Measurements from ENCODE around the gene GTF3C1. TPM values are rescaled to one million over a fixed set of nuclear protein-coding genes. Genes with fewer than 3 reads are reported as not detected.

The GTF3C1 gene
- total and polyA plus RNA-seq, 8 donors = 61.5 to 111 (median 97.7) TPM

- no peak overlapping the region for H3K4me3 ChIP-seq
- no peaks in the 10 kb centered on the region for H3K4me1 ChIP-seq
- peaks cover 6 to 96% of the 10 kb centered on the region in 2 donors for H3K36me3 ChIP-seq
- no peak for ATAC-seq
- no peak for TF ChIP-seq CTCF (IDR thresholded peaks at IDR 0.05)
- intact Hi-C loops (cut with DNase I) = no loop called here
- DNase-seq = no peak
- H3K27me3 ChIP-seq = no peaks in the 10 kb centered on the region
- H3K9me3 ChIP-seq = no peaks in the 10 kb centered on the region
- H3K27ac ChIP-seq = no peak overlapping the region
Measured at GRCh38 chr16:27511657-27512448, 37.9 kb downstream of the GTF3C1 start.

- intact Hi-C loops (cut with DNase I) = no loop called here
- Histone ChIP-seq H3K4me1 (no peaks in the 10 kb centered on the region), H3K9me3 (no peaks in the 10 kb centered on the region), H3K4me3 (no peak overlapping the region), H3K36me3 (peaks cover 6 to 99% of the 10 kb centered on the region in 2 donors), H3K27ac (no peak overlapping the region), H3K27me3 (no peaks in the 10 kb centered on the region)
- DNase-seq (no peak), ATAC-seq (no peak)
- no peak for TF ChIP-seq CTCF (IDR thresholded peaks at IDR 0.05)
Measured at GRCh38 chr16:27508476-27508875, 41.2 kb downstream of the GTF3C1 start.

GRCh38 chr16:27506771-27507170 is 42.9 kb downstream of the GTF3C1 start:
- Histone ChIP-seq H3K36me3 (peaks cover 6 to 99% of the 10 kb centered on the region in 2 donors), H3K27ac (no peak overlapping the region), H3K27me3 (no peaks in the 10 kb centered on the region), H3K4me3 (no peak overlapping the region), H3K9me3 (no peaks in the 10 kb centered on the region), H3K4me1 (no peaks in the 10 kb centered on the region)
- no peak for ATAC-seq
- no peak for TF ChIP-seq CTCF (IDR thresholded peaks at IDR 0.05)
- DNase-seq = no peak
- intact Hi-C loops (cut with DNase I) = no loop called here

- Histone ChIP-seq H3K4me1 (no peaks in the 10 kb centered on the region), H3K9me3 (no peaks in the 10 kb centered on the region), H3K36me3 (peaks cover 6 to 99% of the 10 kb centered on the region in 2 donors), H3K27me3 (no peaks in the 10 kb centered on the region), H3K4me3 (no peak overlapping the region), H3K27ac (no peak overlapping the region)
- DNase-seq (no peak), ATAC-seq (no peak)
- TF ChIP-seq CTCF (IDR thresholded peaks at IDR 0.05) = no peak
- intact Hi-C loops (cut with DNase I) = no loop called here
Measured at GRCh38 chr16:27505297-27506236, 44.1 kb downstream of the GTF3C1 start.

GRCh38 chr16:27503662-27504061 is 46.1 kb downstream of the GTF3C1 start:
- no peak for DNase-seq
- Histone ChIP-seq H3K9me3 (no peaks in the 10 kb centered on the region), H3K27me3 (no peaks in the 10 kb centered on the region), H3K27ac (no peak overlapping the region), H3K4me3 (no peak overlapping the region), H3K4me1 (no peaks in the 10 kb centered on the region), H3K36me3 (peaks cover 6 to 100% of the 10 kb centered on the region in 2 donors)
- TF ChIP-seq CTCF (IDR thresholded peaks at IDR 0.05) = no peak
- intact Hi-C loops (cut with DNase I) = no loop called here
- no peak for ATAC-seq
